ENCODE measurements around the gene NAA20.

Gene NAA20, protein sequence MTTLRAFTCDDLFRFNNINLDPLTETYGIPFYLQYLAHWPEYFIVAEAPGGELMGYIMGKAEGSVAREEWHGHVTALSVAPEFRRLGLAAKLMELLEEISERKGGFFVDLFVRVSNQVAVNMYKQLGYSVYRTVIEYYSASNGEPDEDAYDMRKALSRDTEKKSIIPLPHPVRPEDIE

DNA sequence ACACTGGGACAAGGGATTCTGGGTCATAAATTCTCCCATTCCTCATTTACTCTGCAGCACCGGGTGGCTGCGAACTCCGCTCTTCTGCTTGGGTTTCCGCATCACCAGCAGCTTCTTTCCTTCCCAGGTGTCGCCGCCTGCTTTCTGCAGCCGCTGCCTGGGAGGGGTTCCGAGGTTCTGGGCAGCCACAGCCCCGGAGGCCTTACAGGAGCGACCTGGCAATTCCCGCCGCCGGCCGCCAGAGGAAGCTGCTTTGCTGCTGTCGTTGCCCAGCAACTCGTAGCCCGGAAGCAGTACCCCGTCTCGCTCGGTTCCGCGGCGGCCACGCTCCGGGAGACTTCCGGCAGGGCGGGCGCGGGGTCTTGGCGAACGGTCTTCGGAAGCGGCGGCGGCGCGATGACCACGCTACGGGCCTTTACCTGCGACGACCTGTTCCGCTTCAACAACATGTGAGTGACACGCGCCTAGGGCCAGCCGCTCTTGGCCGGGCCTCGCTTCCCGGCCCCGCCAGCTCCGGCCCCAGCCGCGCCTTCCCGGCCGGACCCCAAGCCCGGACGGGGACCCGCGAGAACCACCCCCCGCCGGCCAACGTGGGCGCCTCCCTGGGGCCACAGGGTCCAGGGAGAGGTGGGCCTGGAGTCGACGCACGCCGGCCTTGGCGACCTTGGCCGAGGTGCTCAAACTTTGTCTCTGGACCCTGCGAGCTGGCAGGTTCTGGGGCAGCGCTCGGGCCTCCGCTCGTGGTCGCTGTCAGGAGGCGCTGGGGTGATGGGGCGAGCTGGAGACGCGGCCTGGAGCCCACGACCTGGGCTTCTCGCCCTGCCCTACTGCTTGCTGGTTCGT, at the start of gene NAA20:
Gene NAA20 (plus strand): TSS at position 362 of the 843 bp plus-strand sequence. CDS start 35 bp downstream, at position 397.
- DNase-seq = peak; percentile 84

GRCh38 chr20:19967445-19967844, 49.7 kb upstream of the NAA20 start:
- no peak for DNase-seq

GRCh38 chr20:19968028-19968427, 49.1 kb upstream of the NAA20 start:
- no peak for DNase-seq

GRCh38 chr20:19968466-19969073, 48.6 kb upstream of the NAA20 start:
- no peak for DNase-seq

GRCh38 chr20:19969106-19969505, 48.1 kb upstream of the NAA20 start:
- DNase-seq = no peak

DNA sequence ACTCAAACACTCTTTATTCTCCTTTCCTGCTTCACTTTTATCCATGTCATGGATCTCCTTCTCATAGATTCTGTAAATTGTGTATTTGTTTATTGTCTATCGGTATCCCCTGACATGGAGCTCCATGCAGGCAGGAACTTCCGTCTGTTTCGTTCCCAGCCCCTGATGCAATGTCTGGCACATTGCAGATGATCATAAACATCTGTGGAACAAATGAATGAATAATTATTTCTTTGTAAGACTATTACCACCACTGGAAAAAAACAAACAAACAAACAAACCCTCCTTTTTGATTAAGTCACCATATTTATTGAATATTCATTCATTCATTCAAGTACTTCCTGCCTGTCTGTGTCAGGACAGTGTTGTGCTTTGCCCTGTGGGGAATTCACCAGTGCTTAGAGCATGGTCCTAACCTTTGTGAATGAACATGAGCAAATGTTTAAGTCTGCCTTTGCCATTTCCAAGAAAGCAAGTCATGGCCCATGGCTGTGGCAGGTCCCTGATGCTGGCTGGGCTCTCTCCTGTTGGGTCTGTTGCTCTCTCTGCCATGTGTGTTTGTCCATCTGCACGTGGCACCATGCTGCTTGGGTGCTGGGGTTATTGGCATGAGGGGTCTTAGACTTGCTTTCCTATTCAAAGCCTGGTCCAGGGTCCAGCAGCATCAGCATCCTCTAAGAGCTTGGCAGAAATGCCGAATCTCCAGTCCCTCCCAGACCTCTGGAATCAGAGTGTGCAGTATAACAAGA, 47.5 kb upstream of the NAA20 start:
- no peak for DNase-seq

- DNase-seq = no peak
Measured at GRCh38 chr20:19970256-19970765, 46.9 kb upstream of the NAA20 start.

DNA sequence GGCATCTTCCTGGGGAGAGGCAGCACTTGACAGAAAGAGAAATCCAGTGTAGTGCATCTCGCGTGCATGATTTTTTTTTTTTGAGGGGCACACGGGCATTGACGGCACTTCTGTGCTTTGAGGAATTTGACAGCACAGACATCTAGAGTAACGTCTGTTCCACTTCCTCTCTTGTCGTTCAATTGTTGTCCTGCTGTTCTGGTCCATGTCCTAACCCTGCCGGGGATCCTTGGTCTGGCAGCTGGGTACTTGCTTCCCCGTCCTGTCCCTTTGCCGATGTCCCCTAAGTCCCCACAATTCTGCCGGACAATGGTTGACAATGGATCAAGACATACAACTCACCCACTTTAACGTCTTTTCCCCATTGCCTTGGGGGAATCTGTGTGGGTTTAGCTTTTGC, 46.0 kb upstream of the NAA20 start:
- no peak for DNase-seq

DNA sequence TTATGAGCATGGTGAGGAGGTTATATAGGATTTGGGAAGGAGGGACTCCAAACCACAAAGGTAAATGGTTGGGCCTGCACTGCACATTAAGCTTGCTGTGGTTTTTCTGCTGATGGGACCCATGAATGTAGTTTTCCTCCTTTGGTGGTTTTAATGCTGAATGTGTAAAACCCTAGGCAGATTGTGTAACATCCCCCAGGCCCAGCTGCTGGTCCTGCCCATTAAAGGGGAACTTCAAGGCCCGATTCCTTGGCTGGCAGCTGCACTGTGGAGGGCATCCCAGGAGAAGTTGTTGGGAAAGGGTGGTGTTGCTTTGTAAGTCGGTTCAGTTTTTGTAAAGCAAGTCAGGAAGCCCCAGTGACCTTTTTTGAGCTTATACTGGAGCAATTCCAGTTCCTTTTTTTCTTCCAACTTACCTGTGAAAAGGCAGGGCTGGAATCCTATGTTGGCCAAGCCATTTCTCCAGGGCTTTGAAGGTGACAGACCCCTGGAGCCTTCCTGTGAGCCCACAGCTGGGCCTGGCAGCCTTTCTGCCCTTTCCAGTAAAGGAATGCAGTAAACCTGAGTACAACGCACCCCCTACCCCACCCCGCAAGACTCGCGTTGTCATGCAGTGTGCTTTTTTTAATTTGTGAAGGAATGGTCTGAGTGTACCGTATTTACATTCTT, 43.1 kb upstream of the NAA20 start:
- no peak for DNase-seq

DNA sequence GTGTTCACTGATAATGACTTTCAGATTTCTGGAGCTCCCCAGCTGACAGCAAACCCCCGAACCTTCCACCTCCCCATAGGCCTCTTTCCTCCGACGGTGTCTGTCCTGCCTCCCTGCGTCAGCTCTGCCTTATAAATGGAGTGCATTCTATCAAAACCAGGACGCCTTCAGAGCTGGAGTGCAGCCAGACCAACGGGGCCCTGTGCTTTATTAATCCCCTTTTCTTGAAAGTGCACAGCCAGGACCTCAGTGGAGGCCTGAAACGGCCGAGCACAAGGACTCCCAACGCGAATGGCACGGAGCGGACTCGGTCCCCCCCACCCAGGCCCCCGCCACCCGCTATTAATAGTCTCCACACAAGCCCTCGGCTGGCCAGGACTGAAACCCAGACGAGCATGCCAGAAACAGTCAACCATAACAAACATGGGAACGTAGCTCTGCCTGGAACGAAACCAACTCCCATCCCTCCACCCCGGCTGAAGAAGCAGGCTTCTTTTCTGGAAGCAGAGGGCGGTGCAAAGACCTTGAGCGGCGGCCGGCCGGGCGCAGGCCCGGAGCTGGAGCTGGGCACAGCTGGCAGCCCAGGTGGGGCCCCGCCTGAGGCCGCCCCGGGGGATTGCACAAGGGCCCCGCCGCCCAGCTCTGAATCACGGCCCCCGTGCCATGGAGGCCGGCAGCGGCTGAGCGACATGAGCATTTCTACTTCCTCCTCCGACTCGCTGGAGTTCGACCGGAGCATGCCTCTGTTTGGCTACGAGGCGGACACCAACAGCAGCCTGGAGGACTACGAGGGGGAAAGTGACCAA, 42.3 kb upstream of the NAA20 start:
- DNase-seq = peak; percentile 74

DNA sequence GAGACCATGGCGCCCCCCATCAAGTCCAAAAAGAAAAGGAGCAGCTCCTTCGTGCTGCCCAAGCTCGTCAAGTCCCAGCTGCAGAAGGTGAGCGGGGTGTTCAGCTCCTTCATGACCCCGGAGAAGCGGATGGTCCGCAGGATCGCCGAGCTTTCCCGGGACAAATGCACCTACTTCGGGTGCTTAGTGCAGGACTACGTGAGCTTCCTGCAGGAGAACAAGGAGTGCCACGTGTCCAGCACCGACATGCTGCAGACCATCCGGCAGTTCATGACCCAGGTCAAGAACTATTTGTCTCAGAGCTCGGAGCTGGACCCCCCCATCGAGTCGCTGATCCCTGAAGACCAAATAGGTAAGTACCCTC, 41.7 kb upstream of the NAA20 start:
- DNase-seq = no peak

- DNase-seq = no peak
Measured at GRCh38 chr20:19975901-19976300, 41.3 kb upstream of the NAA20 start.

DNA sequence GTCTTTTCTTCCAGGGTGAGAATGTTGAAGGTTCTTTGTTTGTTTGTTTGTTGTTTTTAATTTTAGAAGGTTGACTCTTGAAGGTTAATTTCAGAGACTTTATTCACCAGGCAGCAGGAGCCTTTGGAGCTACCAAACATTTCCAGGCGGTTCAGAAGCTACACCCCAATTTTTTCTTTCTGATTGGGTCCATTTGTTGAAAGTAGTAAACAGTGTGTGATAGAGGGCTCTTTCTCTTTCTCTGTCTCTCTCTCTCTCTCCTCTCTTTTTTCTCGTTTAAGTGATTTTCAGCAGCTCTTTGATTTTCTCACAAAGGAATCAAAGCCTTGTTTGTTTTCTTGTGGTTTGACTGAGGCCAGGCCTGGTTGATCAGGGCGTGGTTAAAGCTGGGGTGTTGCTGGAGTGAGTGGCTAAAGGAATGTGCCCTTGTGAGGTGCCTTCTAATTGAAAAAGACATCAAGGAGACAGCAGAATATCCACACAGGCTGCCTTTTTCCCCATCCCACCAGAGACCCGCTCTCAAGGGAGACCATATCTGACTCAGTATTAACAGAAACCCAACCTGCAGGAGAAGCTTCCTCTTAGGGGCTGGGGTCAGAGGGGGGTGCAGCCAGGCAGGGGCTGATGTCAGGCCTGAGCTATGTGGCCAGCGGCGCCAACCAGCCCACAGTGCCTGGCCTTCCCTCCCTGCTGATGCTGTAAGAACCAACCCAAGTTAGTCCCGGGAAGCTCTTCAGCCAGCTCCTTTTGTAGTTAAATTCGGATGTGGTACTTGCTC, 40.4 kb upstream of the NAA20 start:
- DNase-seq = peak; percentile 57

DNA sequence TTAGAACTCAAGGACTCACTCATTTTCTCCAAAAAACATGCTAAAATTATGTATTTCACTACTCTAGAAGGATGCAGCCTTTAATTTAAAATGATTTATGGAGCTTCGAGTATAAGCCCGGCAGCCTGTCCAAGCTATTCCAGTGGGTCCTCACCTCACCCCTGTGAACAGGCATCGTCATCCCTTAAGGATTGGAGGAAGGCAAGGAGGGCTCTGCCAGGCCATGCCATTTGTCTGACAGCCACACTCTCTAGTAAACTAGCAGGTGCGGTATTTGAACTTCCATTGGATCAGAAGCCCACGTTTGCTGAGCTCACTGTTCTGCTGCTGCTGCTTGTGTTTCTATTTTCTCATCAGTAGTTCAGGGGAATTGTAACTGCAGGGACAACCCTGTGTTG, 39.8 kb upstream of the NAA20 start:
- no peak for DNase-seq

DNA sequence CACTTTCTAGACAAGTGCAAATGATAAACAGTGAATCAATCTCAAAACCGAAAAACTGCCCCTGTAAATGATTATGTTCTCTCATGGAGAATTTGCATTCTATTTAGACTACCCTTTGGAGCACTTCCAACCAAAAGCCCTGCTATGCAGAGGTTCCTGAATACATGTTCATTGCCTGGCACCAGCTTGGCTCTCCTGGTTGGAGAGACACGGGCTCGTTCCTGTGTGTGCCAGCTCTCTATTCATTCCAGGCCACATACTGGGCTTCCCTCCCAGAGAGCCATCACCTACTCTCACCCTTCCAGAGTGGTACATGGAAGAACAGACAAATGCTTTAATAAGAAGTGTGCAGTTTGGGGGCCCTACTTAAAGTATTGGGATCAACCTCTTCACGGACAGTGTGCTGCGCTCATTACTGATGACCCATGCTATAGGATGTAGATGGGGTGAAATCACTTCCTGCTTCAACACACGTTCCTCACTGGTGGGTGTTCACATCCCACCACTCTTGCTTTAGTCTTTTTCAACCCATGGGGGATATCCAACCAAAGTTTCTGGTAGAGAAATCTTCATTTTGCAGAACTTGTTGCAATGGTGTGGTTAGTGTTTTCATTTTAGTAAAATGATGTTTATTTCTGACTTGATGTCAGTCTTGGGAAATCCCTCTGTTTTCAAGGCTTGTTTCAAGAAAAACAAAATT, 38.5 kb upstream of the NAA20 start:
- no peak for DNase-seq

DNA sequence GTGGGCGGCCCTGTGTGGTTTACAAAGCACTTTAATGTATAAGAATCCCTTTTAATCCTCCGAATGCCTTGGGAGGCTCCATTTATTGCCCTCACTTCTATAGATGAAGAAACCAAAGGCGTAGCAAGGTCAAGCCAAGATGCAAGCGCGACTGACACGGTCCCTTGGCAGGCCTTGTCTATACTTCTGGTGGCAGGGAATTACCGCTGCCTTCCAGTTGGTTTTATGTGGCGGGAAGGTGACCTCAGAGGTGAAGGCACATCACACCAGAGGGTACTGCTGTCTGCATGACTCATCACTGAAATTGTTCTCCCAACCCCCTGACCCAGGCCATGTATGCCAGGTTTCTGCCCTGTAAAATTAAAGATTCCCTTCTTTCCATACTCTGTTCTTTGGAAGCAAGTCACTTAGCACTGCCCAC, 36.1 kb upstream of the NAA20 start:
- no peak for DNase-seq

DNA sequence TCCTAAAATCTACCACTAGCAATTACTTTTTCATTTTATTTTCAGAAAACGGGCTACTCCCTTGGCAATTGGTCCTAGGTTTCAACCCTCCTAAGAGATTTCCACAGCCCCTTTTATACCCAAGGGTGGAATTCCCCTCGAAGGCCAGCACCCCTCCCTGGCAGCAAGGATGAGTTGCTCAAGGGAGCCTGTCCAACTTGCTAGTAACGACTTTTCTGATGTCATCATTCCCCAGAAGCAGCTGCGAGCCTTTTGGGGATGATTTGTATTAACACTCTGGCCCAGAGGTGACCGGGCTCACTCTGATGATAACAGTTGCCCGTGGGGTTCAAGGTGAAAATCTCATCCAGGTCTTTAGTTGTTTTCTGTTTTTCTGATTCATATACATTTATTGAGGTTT, 30.7 kb upstream of the NAA20 start:
- no peak for DNase-seq

DNA sequence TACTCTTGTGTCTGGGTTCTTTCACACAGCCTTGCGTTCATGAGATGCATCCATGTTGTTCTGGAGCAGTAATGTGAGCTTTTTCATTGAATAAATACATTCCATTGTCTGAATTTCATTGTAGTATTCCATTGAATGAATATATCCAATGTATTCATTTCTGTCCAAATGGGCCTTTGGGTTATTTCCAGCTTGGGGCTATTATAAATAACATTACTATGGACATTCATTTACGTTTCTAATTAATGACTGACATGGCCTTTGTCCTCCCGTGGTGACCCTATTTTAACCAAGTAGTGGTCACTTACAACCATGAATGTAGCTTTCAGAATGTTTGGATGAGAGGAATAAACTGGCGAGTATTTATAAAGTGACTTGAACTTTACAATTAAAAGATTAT, 30.1 kb upstream of the NAA20 start:
- DNase-seq = no peak

- no peak for DNase-seq
Measured at GRCh38 chr20:19990850-19991249, 26.3 kb upstream of the NAA20 start.

- DNase-seq = no peak
Measured at GRCh38 chr20:19991308-19991707, 25.9 kb upstream of the NAA20 start.
